HEK293 (cell line): ENCODE results near the gene GAS5.
A peak's percentile ranks its signal among the peaks of the same experiment; 100 is the strongest.

Source experiments
- CTCF ChIA-PET: fragments of 350-600 bp; formaldehyde crosslinking; extraction: SDS; loops from one replicate; lab custom pipeline; 2021; ENCODE audit warnings: antibody characterized with exemption; lab: Yijun Ruan, JAX
- POLR2A ChIA-PET: fragments of 300-600 bp; formaldehyde crosslinking; extraction: SDS; loops from one replicate; lab custom pipeline; 2020; ENCODE audit warnings: antibody characterized with exemption, inconsistent platforms; lab: Yijun Ruan, JAX
- H3K27ac ChIP-seq: fragments of 200-500 bp; sonication (Bioruptor generic); 2 replicates; pipeline ENCODE4 v1.5.1; 2014; ENCODE audit warnings: low read depth, low read length, control low read depth, inconsistent platforms; ENCODE audit errors: extremely low read depth
- H3K36me3 ChIP-seq, 2 experiments: fragments of 200-500 bp in 1 of 2; sonication (Bioruptor generic) in 1 of 2; 1 replicate in 1 of 2; 2 replicates in 1 of 2; pipeline ENCODE4 v1.5.1; 2014 to 2017; ENCODE audit warnings: inconsistent platforms in 2 of 2, low read length in 2 of 2; ENCODE audit not compliant: control insufficient read depth in 2 of 2, insufficient read depth in 1 of 2
- H3K4me1 ChIP-seq: fragments of 200-500 bp; sonication (Bioruptor generic); 2 replicates; pipeline ENCODE4 v1.5.1; 2014; ENCODE audit warnings: mild to moderate bottlenecking, low read length, inconsistent platforms; ENCODE audit not compliant: control insufficient read depth, insufficient read depth
- H3K4me3 ChIP-seq: 2 replicates; pipeline ENCODE4 v1.5.1; 2011; ENCODE audit warnings: low read depth, mild to moderate bottlenecking, control low read depth, low read length, moderate library complexity
- H3K9me3 ChIP-seq: fragments of 200-500 bp; sonication (Bioruptor generic); 2 replicates; pipeline ENCODE4 v1.5.1; 2014; ENCODE audit warnings: low read depth, low read length, inconsistent platforms; ENCODE audit not compliant: control insufficient read depth, insufficient read depth
- HOXC10 ChIP-seq: sonication (generic); formaldehyde crosslinking; IDR thresholded peaks from 2 replicates; pipeline ENCODE4 v1.8.1; 2023; ENCODE audit warnings: mild to moderate bottlenecking, missing genetic modification reagents
- IKZF3 ChIP-seq: fragments of 450-650 bp; IDR thresholded peaks from 2 replicates; pipeline ENCODE4 v1.5.0; 2018; ENCODE audit warnings: missing biosample characterization, mild to moderate bottlenecking, missing genetic modification characterization, moderate library complexity
- MEIS1 ChIP-seq: sonication (generic); formaldehyde crosslinking; IDR thresholded peaks from 2 replicates; pipeline ENCODE4 v1.8.1; 2022; ENCODE audit warnings: missing genetic modification reagents, mild to moderate bottlenecking, borderline replicate concordance
- MYNN ChIP-seq: fragments of 450-650 bp; formaldehyde crosslinking; IDR thresholded peaks from 2 replicates; pipeline ENCODE4 v1.5.1; 2016; ENCODE audit warnings: missing biosample characterization, missing genetic modification characterization, borderline replicate concordance
- PRDM1 ChIP-seq: fragments of 450-650 bp; formaldehyde crosslinking; IDR thresholded peaks from 2 replicates; pipeline ENCODE4; 2016; ENCODE audit warnings: missing biosample characterization, missing genetic modification characterization
- TSHZ1 ChIP-seq: fragments of 450-650 bp; formaldehyde crosslinking; IDR thresholded peaks from 2 replicates; pipeline ENCODE4 v1.5.1; 2016; ENCODE audit warnings: missing biosample characterization, missing genetic modification characterization, borderline replicate concordance
- YY1 ChIP-seq: fragments of 450-650 bp; formaldehyde crosslinking; IDR thresholded peaks from 2 replicates; pipeline ENCODE4 v1.5.1; 2018; ENCODE audit warnings: missing biosample characterization, missing genetic modification characterization
- ZBTB17 ChIP-seq: fragments of 450-650 bp; formaldehyde crosslinking; IDR thresholded peaks from 2 replicates; pipeline ENCODE4 v1.5.1; 2016; ENCODE audit warnings: missing biosample characterization, missing genetic modification characterization
- ZBTB20 ChIP-seq: fragments of 450-650 bp; formaldehyde crosslinking; IDR thresholded peaks from 2 replicates; pipeline ENCODE4 v1.5.1; 2016; ENCODE audit warnings: missing biosample characterization, missing genetic modification characterization
- ZFP69B ChIP-seq: fragments of 450-650 bp; formaldehyde crosslinking; IDR thresholded peaks from 2 replicates; pipeline ENCODE4 v1.5.1; 2016; ENCODE audit warnings: missing biosample characterization, missing genetic modification characterization
- ZNF16 ChIP-seq: fragments of 450-650 bp; formaldehyde crosslinking; IDR thresholded peaks from 2 replicates; pipeline ENCODE4 v1.5.1; 2016; ENCODE audit warnings: low read depth, missing biosample characterization, missing genetic modification characterization
- ZNF169 ChIP-seq: fragments of 450-650 bp; formaldehyde crosslinking; IDR thresholded peaks from 2 replicates; pipeline ENCODE4 v1.5.1; 2016; ENCODE audit warnings: missing biosample characterization, missing genetic modification characterization
- ZNF514 ChIP-seq: fragments of 450-650 bp; formaldehyde crosslinking; IDR thresholded peaks from 2 replicates; pipeline ENCODE4 v1.5.1; 2016; ENCODE audit warnings: missing biosample characterization, missing genetic modification characterization
- ZNF558 ChIP-seq: fragments of 450-650 bp; formaldehyde crosslinking; IDR thresholded peaks from 2 replicates; pipeline ENCODE4 v1.5.1; 2016; ENCODE audit warnings: missing biosample characterization, missing genetic modification characterization
- ZNF585B ChIP-seq: fragments of 450-650 bp; formaldehyde crosslinking; IDR thresholded peaks from 2 replicates; pipeline ENCODE4 v1.5.1; 2016; ENCODE audit warnings: missing biosample characterization, missing genetic modification characterization
- ZNF624 ChIP-seq: fragments of 450-650 bp; formaldehyde crosslinking; IDR thresholded peaks from 2 replicates; pipeline ENCODE4 v1.5.1; 2017; ENCODE audit warnings: missing biosample characterization, missing genetic modification characterization
- ZNF76 ChIP-seq: fragments of 450-650 bp; formaldehyde crosslinking; IDR thresholded peaks from 2 replicates; pipeline ENCODE4; 2016; ENCODE audit warnings: low read depth, missing biosample characterization, missing genetic modification characterization, borderline replicate concordance
- ZNF830 ChIP-seq: fragments of 450-650 bp; IDR thresholded peaks from 2 replicates; pipeline ENCODE4 v1.5.0; 2018; ENCODE audit warnings: missing biosample characterization, missing genetic modification characterization, low read depth, mild to moderate bottlenecking, moderate library complexity
- TF ChIP-seq, protein P1 (sequence below): fragments of 450-650 bp; formaldehyde crosslinking; IDR thresholded peaks from 2 replicates; pipeline ENCODE4 v1.5.1; 2016; ENCODE audit warnings: missing biosample characterization, missing genetic modification characterization, low read depth
- TF ChIP-seq, protein P2 (sequence below): fragments of 450-650 bp; IDR thresholded peaks from 2 replicates; pipeline ENCODE4 v1.5.1; 2018; ENCODE audit warnings: missing biosample characterization, mild to moderate bottlenecking, missing genetic modification characterization

The GAS5 gene

GRCh38 chr1:173863224-173864161, 4.3 kb downstream of the GAS5 start:
- TF ChIP-seq MEIS1 (CRISPR knock-in tag) = no peak
- no peak for TF ChIP-seq ZNF16 (tag by site-specific recombination)
- no peak for TF ChIP-seq HOXC10 (CRISPR knock-in tag)
- TF ChIP-seq, protein P1, sequence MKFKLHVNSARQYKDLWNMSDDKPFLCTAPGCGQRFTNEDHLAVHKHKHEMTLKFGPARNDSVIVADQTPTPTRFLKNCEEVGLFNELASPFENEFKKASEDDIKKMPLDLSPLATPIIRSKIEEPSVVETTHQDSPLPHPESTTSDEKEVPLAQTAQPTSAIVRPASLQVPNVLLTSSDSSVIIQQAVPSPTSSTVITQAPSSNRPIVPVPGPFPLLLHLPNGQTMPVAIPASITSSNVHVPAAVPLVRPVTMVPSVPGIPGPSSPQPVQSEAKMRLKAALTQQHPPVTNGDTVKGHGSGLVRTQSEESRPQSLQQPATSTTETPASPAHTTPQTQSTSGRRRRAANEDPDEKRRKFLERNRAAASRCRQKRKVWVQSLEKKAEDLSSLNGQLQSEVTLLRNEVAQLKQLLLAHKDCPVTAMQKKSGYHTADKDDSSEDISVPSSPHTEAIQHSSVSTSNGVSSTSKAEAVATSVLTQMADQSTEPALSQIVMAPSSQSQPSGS (tag by site-specific recombination) = no peak
- no peak for TF ChIP-seq YY1
- TF ChIP-seq IKZF3 (tag by site-specific recombination) = no peak
- no peak for TF ChIP-seq ZFP69B
- TF ChIP-seq ZNF830 (tag by site-specific recombination) = no peak
- TF ChIP-seq, protein P2, sequence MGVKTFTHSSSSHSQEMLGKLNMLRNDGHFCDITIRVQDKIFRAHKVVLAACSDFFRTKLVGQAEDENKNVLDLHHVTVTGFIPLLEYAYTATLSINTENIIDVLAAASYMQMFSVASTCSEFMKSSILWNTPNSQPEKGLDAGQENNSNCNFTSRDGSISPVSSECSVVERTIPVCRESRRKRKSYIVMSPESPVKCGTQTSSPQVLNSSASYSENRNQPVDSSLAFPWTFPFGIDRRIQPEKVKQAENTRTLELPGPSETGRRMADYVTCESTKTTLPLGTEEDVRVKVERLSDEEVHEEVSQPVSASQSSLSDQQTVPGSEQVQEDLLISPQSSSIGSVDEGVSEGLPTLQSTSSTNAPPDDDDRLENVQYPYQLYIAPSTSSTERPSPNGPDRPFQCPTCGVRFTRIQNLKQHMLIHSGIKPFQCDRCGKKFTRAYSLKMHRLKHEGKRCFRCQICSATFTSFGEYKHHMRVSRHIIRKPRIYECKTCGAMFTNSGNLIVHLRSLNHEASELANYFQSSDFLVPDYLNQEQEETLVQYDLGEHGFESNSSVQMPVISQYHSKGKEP (tag by site-specific recombination) = peak; percentile 12; the same call in 1 of the 2 replicates
- TF ChIP-seq ZNF624 (tag by site-specific recombination) = no peak
- 0 out of 2 replicates have a peak, but pooled peaks have one; percentile 7 for TF ChIP-seq ZNF558 (tag by site-specific recombination)
- no peak for TF ChIP-seq ZBTB17 (tag by site-specific recombination)
- peak; percentile 67 for TF ChIP-seq ZNF585B (tag by site-specific recombination)
- TF ChIP-seq ZNF514 = no peak
- 0 out of 2 replicates have a peak, but pooled peaks have one; percentile 21 for TF ChIP-seq PRDM1
- TF ChIP-seq MYNN = no peak
- TF ChIP-seq ZNF76 (tag by site-specific recombination) = no peak
- TF ChIP-seq ZNF169 (tag by site-specific recombination) = no peak
- TF ChIP-seq ZBTB20 (tag by site-specific recombination) = no peak
- no peak for TF ChIP-seq TSHZ1
- H3K36me3 ChIP-seq = peaks cover 29 to 78% of the 10 kb centered on the region in 2 experiments
- ChIA-PET CTCF (interaction anchor here (0.8 kb wide), 1 partner anchor 52 kb away, joined by 4 read pairs; no protein-coding TSS in a partner anchor), POLR2A (interaction anchor here (0.6 to 2.8 kb wide), 3 partner anchors 12 to 62 kb away, joined by 3 to 11 read pairs (median 4); partner anchors contain the start of genes CENPL and DARS2)
- no peak overlapping the region for H3K4me3 ChIP-seq
- no peak overlapping the region for H3K27ac ChIP-seq
- H3K4me1 ChIP-seq = no peaks in the 10 kb centered on the region
- H3K9me3 ChIP-seq = no peaks in the 10 kb centered on the region
